K562 (cell line): Measurements from ENCODE around the gene TRAF5. TPM values are rescaled to one million over a fixed set of nuclear protein-coding genes. Genes with fewer than 3 reads are reported as not detected.

ENCODE experiments used
- ATAC-seq: fragments of 200-7000 bp; cut with Tn5 transposase; 3 replicates; pipeline ENCODE4 v1.9.1; 2020; ENCODE audit warnings: moderate library complexity
- BruUV-seq: library from RNA; stranded (reverse); fragments of 400-500 nt; replicated peaks from 2 replicates; lab custom pipeline; 2021; lab: Mats Ljungman, UMichigan
- CTCF ChIA-PET: fragments of 300-600 bp; formaldehyde crosslinking; extraction: SDS; loops from one replicate; lab custom pipeline; 2021; ENCODE audit warnings: low intra/inter-chr PET ratio; lab: Yijun Ruan, JAX
- POLR2A ChIA-PET: fragments of 300-600, 350-650 bp; sonication (Branson Sonifier 250); formaldehyde crosslinking; extraction: SDS; loops from one replicate; lab custom pipeline; 2021; ENCODE audit warnings: antibody characterized with exemption, inconsistent platforms; lab: Yijun Ruan, JAX
- DNase-seq, 4 experiments: peaks; one replicate each; pipeline versions ENCODE4 v3.0.0 to v3.0.0-alpha.2; 2011 to 2018; ENCODE audit warnings: low spot score in 3 of 4, mixed read lengths in 3 of 4; ENCODE audit errors: extremely low read depth in 1 of 4
- FAIRE-seq: peaks from 2 replicates; lab custom pipeline; 2011; peaks lifted over from hg19 to GRCh38; lab: Jason Lieb, UNC
- H2AFZ ChIP-seq: 2 replicates; pipeline ENCODE4 v1.6.0; 2011; ENCODE audit warnings: low read depth, low read length, control low read depth, inconsistent platforms
- H3K27ac ChIP-seq: fragments of 200-600 bp; 3 replicates; pipeline ENCODE4 v1.8.0; 2011; ENCODE audit warnings: low read depth, mild to moderate bottlenecking, control low read depth, inconsistent platforms, low read length, moderate library complexity, mixed read lengths; ENCODE audit errors: extremely low read depth
- H3K27me3 ChIP-seq, 2 experiments: fragments of 300-600 bp in 1 of 2; 2 replicates in 1 of 2; 3 replicates in 1 of 2; pipeline versions ENCODE4 v1.6.0 to v1.8.0; 2011; ENCODE audit warnings: inconsistent platforms in 2 of 2, low read length in 2 of 2, mild to moderate bottlenecking in 1 of 2, mixed read lengths in 1 of 2, moderate library complexity in 1 of 2; ENCODE audit not compliant: control insufficient read depth in 2 of 2, insufficient read depth in 2 of 2
- H3K36me3 ChIP-seq: fragments of 300-600 bp; 3 replicates; pipeline ENCODE4 v1.8.0; 2011; ENCODE audit warnings: mild to moderate bottlenecking, low read length, inconsistent platforms; ENCODE audit not compliant: control insufficient read depth, insufficient read depth
- H3K4me1 ChIP-seq, 2 experiments: fragments of 200-600 bp in 1 of 2; replicated peaks in 1 of 2; 2 replicates in 1 of 2; 3 replicates in 1 of 2; pipeline versions ENCODE4 v1.5.1 to v1.8.0; 2011; ENCODE audit warnings: inconsistent platforms in 2 of 2, low read length in 2 of 2, mild to moderate bottlenecking in 1 of 2, mixed read lengths in 1 of 2, moderate library complexity in 1 of 2; ENCODE audit not compliant: control insufficient read depth in 2 of 2, insufficient read depth in 2 of 2
- H3K4me2 ChIP-seq: 2 replicates; pipeline ENCODE4 v1.6.1; 2011; ENCODE audit warnings: low read length, control low read depth, inconsistent platforms, mixed read lengths; ENCODE audit not compliant: insufficient read depth
- H3K4me3 ChIP-seq: fragments of 200-600 bp; sonication (generic), shearing (Covaris generic); 2 replicates; pipeline ENCODE4 v1.5.1; 2016; ENCODE audit warnings: control low read depth, inconsistent platforms
- H3K79me2 ChIP-seq: fragments of 200-600 bp; 3 replicates; pipeline ENCODE4 v1.8.0; 2011; ENCODE audit warnings: low read length, inconsistent platforms; ENCODE audit not compliant: control insufficient read depth, insufficient read depth
- H3K9ac ChIP-seq, 2 experiments: 2 replicates each; pipeline versions ENCODE4 v1.6.0 to v1.6.1; 2011; ENCODE audit warnings: low read depth in 2 of 2, low read length in 2 of 2, control low read depth in 1 of 2, inconsistent platforms in 1 of 2, mild to moderate bottlenecking in 1 of 2, mixed read lengths in 1 of 2; ENCODE audit not compliant: insufficient read depth in 1 of 2
- H3K9me1 ChIP-seq: one replicate; pipeline ENCODE4 v1.6.0; 2011; ENCODE audit warnings: inconsistent platforms, mild to moderate bottlenecking, low read length, moderate library complexity; ENCODE audit not compliant: control insufficient read depth, insufficient read depth
- H3K9me3 ChIP-seq: replicated peaks from 2 replicates; pipeline ENCODE4 v1.5.1; 2011; ENCODE audit warnings: low read depth, low read length, inconsistent platforms; ENCODE audit not compliant: control insufficient read depth, insufficient read depth
- H4K20me1 ChIP-seq: replicated peaks from 2 replicates; pipeline ENCODE4 v1.6.1; 2011; ENCODE audit warnings: low read length, inconsistent platforms, mixed read lengths; ENCODE audit not compliant: control insufficient read depth, insufficient read depth
- CTCF ChIP-seq, 3 experiments: IDR thresholded peaks in 2 of 3; conservative IDR thresholded peaks in 1 of 3; 2 replicates each; pipeline ENCODE4 v1.5.1; 2011 to 2012; ENCODE audit warnings: low read length in 3 of 3, mild to moderate bottlenecking in 3 of 3, control low read depth in 2 of 3, improper control_type of control experiment in 1 of 3, inconsistent platforms in 1 of 3, low read depth in 1 of 3, mixed read lengths in 1 of 3, moderate library complexity in 1 of 3; ENCODE audit not compliant: insufficient read depth in 2 of 3
- POLR2H ChIP-seq: IDR thresholded peaks from 2 replicates; pipeline ENCODE4 v1.6.1; 2016; ENCODE audit warnings: missing genetic modification characterization, low read depth, mild to moderate bottlenecking, control low read depth, missing compliant biosample characterization, moderate library complexity
- RNF219 ChIP-seq: fragments of 250-450 bp; sonication (Bioruptor Pico); IDR thresholded peaks from 2 replicates; pipeline ENCODE4 v1.5.0; 2022; ENCODE audit warnings: mild to moderate bottlenecking
- ZBTB49 ChIP-seq: sonication (generic); formaldehyde crosslinking; IDR thresholded peaks from 2 replicates; pipeline ENCODE4 v1.8.0; 2022; ENCODE audit warnings: missing genetic modification reagents, mild to moderate bottlenecking, borderline replicate concordance
- ZNF407 ChIP-seq: fragments of 450-650 bp; IDR thresholded peaks from 2 replicates; pipeline ENCODE4 v1.6.1; 2016; ENCODE audit warnings: low read depth
- WGBS: fragments of 100-300 bp; shearing (Covaris generic); methylation state at CpG from one replicate; pipeline ENCODE4 v1.1.6; 2016; ENCODE audit warnings: low coverage, mixed read lengths; ENCODE audit not compliant: insufficient coverage; ENCODE audit errors: missing lambda C conversion rate; 5-methylcytosine and 5-hydroxymethylcytosine counted together
- in situ Hi-C: fragments of 300-500 bp; cut with MboI; formaldehyde crosslinking; loops from 4 replicates; pipeline ENCODE4 v1.15.0; 2018; ENCODE audit warnings: inconsistent platforms, mixed read lengths
- intact Hi-C: fragments of 100-400 bp; cut with micrococcal nuclease; formaldehyde crosslinking; loops from 2 replicates; pipeline ENCODE4 v1.14.2; 2022
- polyA plus RNA-seq, 8 experiments: library from polyadenylated mRNA; depleted of rRNA in 4 of 8; stranded (reverse) in 5 of 8; unstranded in 3 of 8; fragments of >200 nt; fragmentation: Nextera tagmentation in 2 of 8; fragmentation: Illumina TruSeq in 1 of 8; extraction: Ambion mirVana in 2 of 8; extraction: Trizol in 1 of 8; gene quantifications; 2 replicates each; pipeline versions ENCODE4 v1.2.1 to v1.2.3, GENCODE V29; 2011 to 2014; ENCODE audit warnings: inconsistent platforms in 1 of 8, missing spikeins in 1 of 8
- total RNA-seq, 7 experiments: library from RNA; depleted of rRNA in 6 of 7; stranded (reverse); fragments of >200 nt in 6 of 7; fragmentation: Illumina TruSeq in 2 of 7; extraction: Trizol in 2 of 7; gene quantifications; 2 replicates each; pipeline versions ENCODE4 v1.2.1 to v1.2.3, GENCODE V29; 2011 to 2021; ENCODE audit warnings: low replicate concordance in 1 of 7

Gene TRAF5
- total and polyA plus RNA-seq, 9 of the 15 experiments (the other 6 are each of a cell fraction or from before 2014, with no cell fraction given) = 2.0 to 9.3 (median 5.3) TPM

- ATAC-seq = no peak
- no peak for DNase-seq
- no peak overlapping the region for H3K4me2 ChIP-seq
- no peak overlapping the region for H3K27ac ChIP-seq
- H3K9me1 ChIP-seq = no peaks in the 10 kb centered on the region
- WGBS = 88% methylated on average over 2 of the region's 2 CpGs
- H3K9ac ChIP-seq = no peak overlapping the region
- no peaks in the 10 kb centered on the region for H3K79me2 ChIP-seq
- in situ Hi-C loops (no loop called here), intact Hi-C loops (no loop called here)
- 0 out of 3 replicates have a peak, but pooled peaks cover 2% of the 10 kb centered on the region for H3K36me3 ChIP-seq
- no peak for FAIRE-seq
- H3K27me3 ChIP-seq = no peaks in the 10 kb centered on the region
- H4K20me1 ChIP-seq = no peaks in the 10 kb centered on the region
- CTCF ChIA-PET = no interaction called here
- H3K9me3 ChIP-seq = no peaks in the 10 kb centered on the region
- peaks cover 15 to 47% of the 10 kb centered on the region in 2 experiments for H3K4me1 ChIP-seq
- BruUV-seq = no TSS peak
- no peak overlapping the region for H2AFZ ChIP-seq
- H3K4me3 ChIP-seq = no peak overlapping the region
- POLR2A ChIA-PET = interaction anchor here (0.6 kb wide), 1 partner anchor 660 kb away, joined by 3 read pairs; the partner anchor contains the start of gene DTL
- TF ChIP-seq ZNF407 (no peak), POLR2H (no peak), RNF219 (CRISPR knock-in tag) (no peak), CTCF (IDR thresholded peaks at IDR 0.05 in 2 of 3, conservative IDR thresholded peaks at IDR 0.05 in 1 of 3; ENCODE audit: insufficient read depth in 2 of 3, low read depth in 1 of 3, low read length in 3 of 3) (no peak), ZBTB49 (CRISPR knock-in tag) (no peak)
Observed at GRCh38 chr1:211375949-211376348, 49.3 kb downstream of the TRAF5 start.
